Measurements from ENCODE around the gene CCL3. TPM values are rescaled to one million over a fixed set of nuclear protein-coding genes. Genes with fewer than 3 reads are reported as not detected.

Gene CCL3
- total RNA-seq = 1 to 10 TPM in 1 of 4 donors, under 1 TPM in 1, not detected in 2; 0.49 to 6.5 TPM

DNA sequence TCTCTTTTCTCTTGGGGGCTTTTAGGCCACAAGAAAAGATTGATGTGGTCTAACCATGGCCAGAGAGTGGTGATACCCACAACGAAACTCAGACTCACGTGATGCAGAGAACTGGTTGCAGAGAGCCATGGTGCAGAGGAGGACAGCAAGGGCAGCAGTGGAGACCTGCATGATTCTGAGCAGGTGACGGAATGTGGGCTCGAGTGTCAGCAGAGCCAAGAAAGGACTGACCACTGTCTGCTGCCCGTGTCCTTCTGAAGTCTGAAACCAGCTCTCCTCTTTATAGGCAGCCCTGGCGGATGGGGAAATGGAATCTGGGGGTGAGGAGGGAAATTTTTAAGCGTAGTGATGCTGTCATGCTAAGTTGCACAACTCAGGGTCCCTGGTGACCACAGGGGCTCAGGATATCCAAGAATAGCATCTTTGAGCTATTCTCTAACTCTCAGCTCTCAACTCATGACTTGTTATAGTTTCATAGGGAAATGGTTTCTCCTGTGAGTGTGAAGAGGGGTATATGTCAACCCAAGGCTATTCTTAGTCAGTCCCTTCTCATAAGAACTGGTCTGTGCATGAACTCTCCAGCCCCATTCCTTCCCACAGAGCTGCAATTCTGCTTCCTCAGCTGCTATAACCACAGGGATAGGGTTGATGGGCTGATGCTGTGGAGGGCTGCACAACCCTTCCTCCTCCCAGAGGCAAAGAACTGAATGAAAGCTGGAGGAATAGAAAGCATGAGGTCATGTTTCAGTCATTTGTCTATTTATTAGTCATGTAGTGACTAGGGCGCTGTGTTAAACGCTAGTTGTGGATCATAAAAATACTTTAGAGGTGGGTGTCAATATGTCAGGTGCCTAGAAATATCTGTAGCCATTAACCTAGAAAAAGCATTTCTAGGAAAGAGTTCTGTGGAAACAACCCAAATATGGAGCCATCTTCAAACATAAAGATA is at the start of gene CCL3:
Gene CCL3 (minus strand): TSS at position 256 of the 949 bp plus-strand sequence. CDS start 85 bp downstream, at position 171.
- Histone ChIP-seq H3K36me3 (no peaks in the 10 kb centered on the region), H3K4me3 (no peak within 1 kb of the TSS), H3K27ac (no peak within 1 kb of the TSS), H3K9me3 (no peaks in the 10 kb centered on the region), H3K4me1 (no peaks in the 10 kb centered on the region), H3K27me3 (no peaks in the 10 kb centered on the region)
- DNase-seq = no peak
- no peak for TF ChIP-seq POLR2A (IDR thresholded peaks at IDR 0.05)
- TF ChIP-seq, protein P1, sequence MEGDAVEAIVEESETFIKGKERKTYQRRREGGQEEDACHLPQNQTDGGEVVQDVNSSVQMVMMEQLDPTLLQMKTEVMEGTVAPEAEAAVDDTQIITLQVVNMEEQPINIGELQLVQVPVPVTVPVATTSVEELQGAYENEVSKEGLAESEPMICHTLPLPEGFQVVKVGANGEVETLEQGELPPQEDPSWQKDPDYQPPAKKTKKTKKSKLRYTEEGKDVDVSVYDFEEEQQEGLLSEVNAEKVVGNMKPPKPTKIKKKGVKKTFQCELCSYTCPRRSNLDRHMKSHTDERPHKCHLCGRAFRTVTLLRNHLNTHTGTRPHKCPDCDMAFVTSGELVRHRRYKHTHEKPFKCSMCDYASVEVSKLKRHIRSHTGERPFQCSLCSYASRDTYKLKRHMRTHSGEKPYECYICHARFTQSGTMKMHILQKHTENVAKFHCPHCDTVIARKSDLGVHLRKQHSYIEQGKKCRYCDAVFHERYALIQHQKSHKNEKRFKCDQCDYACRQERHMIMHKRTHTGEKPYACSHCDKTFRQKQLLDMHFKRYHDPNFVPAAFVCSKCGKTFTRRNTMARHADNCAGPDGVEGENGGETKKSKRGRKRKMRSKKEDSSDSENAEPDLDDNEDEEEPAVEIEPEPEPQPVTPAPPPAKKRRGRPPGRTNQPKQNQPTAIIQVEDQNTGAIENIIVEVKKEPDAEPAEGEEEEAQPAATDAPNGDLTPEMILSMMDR (IDR thresholded peaks at IDR 0.05) = no peak
- intact Hi-C loops (cut with DNase I; ENCODE audit: low total_unique reads) = no loop called here

DNA sequence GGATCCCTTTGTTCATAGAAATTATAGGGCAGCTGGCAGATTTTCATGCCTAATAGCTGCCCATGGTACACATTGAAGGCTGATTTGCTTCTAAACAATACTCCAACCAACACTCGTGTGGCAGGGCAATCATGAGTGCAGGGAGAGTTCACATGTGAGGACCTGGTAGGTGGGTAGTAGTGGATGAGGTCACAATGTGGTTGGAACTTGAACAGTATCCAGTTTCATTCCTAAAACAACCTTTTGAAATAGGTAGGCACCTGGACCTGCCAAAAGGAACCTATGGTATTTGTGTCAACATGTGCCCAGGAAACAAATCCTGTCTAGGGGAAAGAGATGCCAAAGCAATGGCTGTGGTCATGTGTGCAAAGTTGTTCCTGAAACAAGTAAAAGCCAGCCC is 46.5 kb upstream of the CCL3 start:
- TF ChIP-seq, protein P1 (IDR thresholded peaks at IDR 0.05) = no peak
- no peak for TF ChIP-seq POLR2A (IDR thresholded peaks at IDR 0.05)
- intact Hi-C loops (cut with DNase I; ENCODE audit: low total_unique reads) = no loop called here

DNA sequence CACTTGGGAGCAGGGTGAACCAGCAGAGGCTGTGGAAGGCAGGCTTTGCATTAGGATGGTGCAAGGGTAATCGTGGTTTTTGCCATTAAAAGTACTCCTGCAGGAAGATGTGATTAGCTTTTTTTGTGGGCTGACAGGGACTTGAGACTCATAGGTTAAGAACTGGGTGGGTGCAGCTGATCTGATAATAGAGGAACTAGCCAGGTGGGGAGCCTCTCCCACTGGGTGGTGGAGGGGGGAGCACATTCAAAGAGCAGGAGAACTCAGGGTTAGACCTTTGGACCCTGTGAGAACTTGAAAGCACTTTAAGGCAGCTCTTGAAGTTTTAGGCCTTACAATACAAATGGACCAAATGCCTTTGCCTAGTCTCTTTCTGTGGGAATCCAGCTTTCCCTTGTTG is 46.1 kb upstream of the CCL3 start:
- no peak for TF ChIP-seq POLR2A (IDR thresholded peaks at IDR 0.05)
- TF ChIP-seq, protein P1 (IDR thresholded peaks at IDR 0.05) = no peak
- H3K27me3 ChIP-seq = no peaks in the 10 kb centered on the region
- intact Hi-C loops (cut with DNase I; ENCODE audit: low total_unique reads) = no loop called here
- no peak overlapping the region for H3K27ac ChIP-seq
- H3K9me3 ChIP-seq = no peaks in the 10 kb centered on the region
- no peaks in the 10 kb centered on the region for H3K36me3 ChIP-seq
- H3K4me3 ChIP-seq = no peak overlapping the region
- DNase-seq = no peak
- H3K4me1 ChIP-seq = no peaks in the 10 kb centered on the region

More for the DNA sequence above, 46.5 kb upstream of the CCL3 start:
- H3K36me3 ChIP-seq = no peaks in the 10 kb centered on the region
- no peak for DNase-seq
- no peaks in the 10 kb centered on the region for H3K9me3 ChIP-seq
- no peak overlapping the region for H3K27ac ChIP-seq
- no peaks in the 10 kb centered on the region for H3K4me1 ChIP-seq
- H3K4me3 ChIP-seq = no peak overlapping the region
- H3K27me3 ChIP-seq = no peaks in the 10 kb centered on the region

DNA sequence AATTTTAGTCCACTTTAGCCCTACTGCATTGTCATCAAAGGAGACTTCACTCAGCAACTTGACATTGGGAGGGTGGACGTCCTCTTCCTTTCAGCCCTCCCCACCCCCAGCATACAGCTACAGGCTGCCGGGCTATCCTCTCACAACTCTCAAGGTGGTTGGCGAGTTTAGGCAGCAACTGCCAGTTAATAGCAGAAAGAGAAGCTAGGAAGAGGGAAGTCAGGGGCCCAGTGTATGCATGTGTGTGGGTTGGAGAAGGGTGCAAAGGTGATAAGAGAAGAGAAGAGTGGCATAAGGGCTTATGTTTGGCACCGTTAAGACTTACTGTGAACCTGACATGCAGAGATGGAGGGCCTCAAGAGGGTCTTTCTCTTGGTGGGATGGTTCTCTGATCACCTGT is 45.5 kb upstream of the CCL3 start:
- H3K4me3 ChIP-seq = no peak overlapping the region
- no peaks in the 10 kb centered on the region for H3K36me3 ChIP-seq
- no peaks in the 10 kb centered on the region for H3K9me3 ChIP-seq
- no peak overlapping the region for H3K27ac ChIP-seq
- intact Hi-C loops (cut with DNase I; ENCODE audit: low total_unique reads) = no loop called here
- H3K27me3 ChIP-seq = no peaks in the 10 kb centered on the region
- TF ChIP-seq POLR2A (IDR thresholded peaks at IDR 0.05) = no peak
- TF ChIP-seq, protein P1 (IDR thresholded peaks at IDR 0.05) = no peak
- H3K4me1 ChIP-seq = no peaks in the 10 kb centered on the region
- DNase-seq = no peak

DNA sequence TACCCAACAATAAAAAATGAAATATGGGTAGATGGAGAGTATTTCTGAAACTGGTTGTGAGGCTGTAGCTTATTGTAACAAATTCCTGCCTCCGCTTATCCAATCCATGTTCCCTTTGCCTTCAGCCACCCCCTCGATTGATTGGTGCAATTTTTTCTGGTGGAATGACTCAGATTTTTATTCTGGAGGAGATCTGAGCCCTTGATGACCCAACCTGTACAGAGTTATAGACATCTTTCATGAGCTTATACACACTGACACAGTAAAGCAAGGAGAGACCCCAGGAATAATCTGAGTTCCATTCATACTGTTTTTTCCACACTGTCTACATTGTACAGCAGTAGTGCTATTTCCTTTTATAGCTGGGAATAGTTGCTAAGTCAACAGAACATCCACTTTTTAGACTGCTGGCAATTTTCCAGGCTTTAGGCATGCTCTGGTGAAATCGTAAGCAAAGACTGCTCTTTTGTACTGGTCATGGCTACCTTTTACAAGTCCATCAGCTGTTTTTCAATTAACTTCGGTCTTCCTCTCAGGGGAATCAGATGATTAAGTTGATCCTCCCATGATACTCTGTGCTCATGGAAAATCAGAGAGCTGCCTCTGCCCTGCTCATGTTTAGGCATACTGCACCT is 43.8 kb upstream of the CCL3 start:
- no peaks in the 10 kb centered on the region for H3K4me1 ChIP-seq
- H3K4me3 ChIP-seq = no peak overlapping the region
- H3K36me3 ChIP-seq = no peaks in the 10 kb centered on the region
- intact Hi-C loops (cut with DNase I; ENCODE audit: low total_unique reads) = no loop called here
- no peaks in the 10 kb centered on the region for H3K9me3 ChIP-seq
- no peaks in the 10 kb centered on the region for H3K27me3 ChIP-seq
- no peak for DNase-seq
- TF ChIP-seq POLR2A (IDR thresholded peaks at IDR 0.05) = no peak
- TF ChIP-seq, protein P1 (IDR thresholded peaks at IDR 0.05) = no peak
- H3K27ac ChIP-seq = no peak overlapping the region

Data from uterus (tissue), 4 donors.